ENCODE results near the gene WNT6. TPM values are rescaled to one million over a fixed set of nuclear protein-coding genes. Genes with fewer than 3 reads are reported as not detected.

Gene WNT6
- total RNA-seq, 1 donor from 2014 or later: not detected

GRCh38 chr2:218894151-218894879 lies 34.7 kb downstream of the WNT6 start:
- DNase-seq: no peak

GRCh38 chr2:218894880-218895157 lies 35.2 kb downstream of the WNT6 start:
- DNase-seq: no peak

GRCh38 chr2:218895326-218895725 lies 35.7 kb downstream of the WNT6 start:
- DNase-seq: no peak

- DNase-seq: no peak
These were observed 36.3 kb downstream of the WNT6 start for GRCh38 chr2:218895759-218896500.

- no peak for DNase-seq
These were observed 37.1 kb downstream of the WNT6 start for GRCh38 chr2:218896501-218897393.

GRCh38 chr2:218897394-218898108 lies 37.9 kb downstream of the WNT6 start:
- no peak for DNase-seq

- peak; percentile 50 for DNase-seq
These were observed 38.7 kb downstream of the WNT6 start for GRCh38 chr2:218898109-218898878.

GRCh38 chr2:218899147-218899546 lies 39.5 kb downstream of the WNT6 start:
- DNase-seq: no peak

- DNase-seq: no peak
These were observed 42.8 kb downstream of the WNT6 start for GRCh38 chr2:218902427-218902826.

- DNase-seq: peak; percentile 62
These were observed 44.6 kb downstream of the WNT6 start for GRCh38 chr2:218904176-218904575.

GRCh38 chr2:218908721-218909619 lies 49.4 kb downstream of the WNT6 start:
- DNase-seq: peak; percentile 63

GRCh38 chr2:218910741-218911140 lies 51.1 kb downstream of the WNT6 start:
- DNase-seq: no peak

GRCh38 chr2:218920504-218920903 lies 60.9 kb downstream of the WNT6 start:
- no peak for DNase-seq

Other genes with a start within 250 kb of the WNT6 start
- 9.0 and 14.1 TPM in 2 replicates for gene ZNF142, start 200.2 kb upstream of the WNT6 start, total RNA-seq
- gene BCS1L, start 200.1 kb upstream of the WNT6 start, total RNA-seq: 31.3 and 37.5 TPM in 2 replicates
- gene RNF25, start 187.8 kb upstream of the WNT6 start, total RNA-seq: 21.1 and 35.7 TPM in 2 replicates
- 11.5 and 15.3 TPM in 2 replicates for gene STK36, start 187.7 kb upstream of the WNT6 start, total RNA-seq
- 7.6 and 9.4 TPM in 2 replicates for gene TTLL4, start 149.0 kb upstream of the WNT6 start, total RNA-seq
- 8.6 and 12.8 TPM in 2 replicates for gene CYP27A1, start 77.7 kb upstream of the WNT6 start, total RNA-seq
- gene PRKAG3, start 28.0 kb upstream of the WNT6 start, total RNA-seq: not detected in 2 replicates
- gene WNT10A, start 21.0 kb downstream of the WNT6 start, total RNA-seq: under 0.01 and 0.05 TPM in 2 replicates
- not detected in 2 replicates for gene CDK5R2, start 99.9 kb downstream of the WNT6 start, total RNA-seq
- not detected in 2 replicates for gene FEV, start 125.4 kb downstream of the WNT6 start, total RNA-seq
- gene CRYBA2, start 133.6 kb downstream of the WNT6 start, total RNA-seq: not detected in 2 replicates
- gene CFAP65, start 181.7 kb downstream of the WNT6 start, total RNA-seq: not detected in 2 replicates
- not detected in 2 replicates for gene IHH, start 201.1 kb downstream of the WNT6 start, total RNA-seq

All from dermis blood vessel endothelial cell (primary cell).